GM19395 (cell line): Measurements from ENCODE around the gene TBC1D24.

Source experiments
- ATAC-seq: cut with Tn5 transposase; IDR thresholded peaks from one replicate; pipeline ENCODE4 v1.9.1; 2021; ENCODE audit warnings: mild to moderate bottlenecking, moderate library complexity; ENCODE audit not compliant: unreplicated experiment

Gene TBC1D24

GRCh38 chr16:2497695-2498484 is 23.0 kb downstream of the TBC1D24 start:
- ATAC-seq, result no peak

GRCh38 chr16:2498531-2499253 is 23.8 kb downstream of the TBC1D24 start:
- ATAC-seq, result no peak

GRCh38 chr16:2499454-2499853 is 24.5 kb downstream of the TBC1D24 start:
- no peak for ATAC-seq

GRCh38 chr16:2499890-2500429 is 25.0 kb downstream of the TBC1D24 start:
- ATAC-seq, result no peak

- no peak for ATAC-seq
These were observed 25.5 kb downstream of the TBC1D24 start for GRCh38 chr16:2500430-2500917.

GRCh38 chr16:2500918-2501750 is 26.2 kb downstream of the TBC1D24 start:
- ATAC-seq, result no peak

- ATAC-seq, result no peak
These were observed 27.3 kb downstream of the TBC1D24 start for GRCh38 chr16:2501946-2502895.

- ATAC-seq, result no peak
These were observed 30.8 kb downstream of the TBC1D24 start for GRCh38 chr16:2505695-2506094.

GRCh38 chr16:2507052-2507659 is 32.2 kb downstream of the TBC1D24 start:
- no peak for ATAC-seq

GRCh38 chr16:2507665-2508064 is 32.7 kb downstream of the TBC1D24 start:
- no peak for ATAC-seq

GRCh38 chr16:2508722-2509400 is 33.9 kb downstream of the TBC1D24 start:
- no peak for ATAC-seq

- ATAC-seq, result no peak
These were observed 36.3 kb downstream of the TBC1D24 start for GRCh38 chr16:2511128-2511800.

GRCh38 chr16:2511996-2512734 is 37.2 kb downstream of the TBC1D24 start:
- ATAC-seq, result no peak

- ATAC-seq, result no peak
These were observed 37.9 kb downstream of the TBC1D24 start for GRCh38 chr16:2512735-2513404.

GRCh38 chr16:2513405-2514332 is 38.7 kb downstream of the TBC1D24 start, which contains the start of gene ATP6V0C:
Gene ATP6V0C, plus strand, starts transcription at chr16:2513952. Its CDS starts 152 bp downstream, at chr16:2514104.
- ATAC-seq, result peak; percentile 61
